ENCODE measurements around the gene LYST.
A peak's percentile ranks its signal among the peaks of the same experiment; 100 is the strongest.
"Not testable (repeated sequence)": the region's sequence is repeated elsewhere in the genome, so short reads cannot be mapped to it uniquely, and the experiment has no call there.

- not testable (repeated sequence) for TF ChIP-seq RFX5 (IDR thresholded peaks at IDR 0.05; ENCODE audit: low read length); POLR2AphosphoS5 (IDR thresholded peaks at IDR 0.05; ENCODE audit: low read depth, low read length); FOXM1 (IDR thresholded peaks at IDR 0.05; ENCODE audit: low read depth); RCOR1 (IDR thresholded peaks at IDR 0.05; ENCODE audit: low read length); REST (IDR thresholded peaks at IDR 0.05; ENCODE audit: low read depth, low read length); NFIC (IDR thresholded peaks at IDR 0.05; ENCODE audit: borderline replicate concordance); NRF1 (IDR thresholded peaks at IDR 0.05; ENCODE audit: low read depth, low read length); SMC3 (IDR thresholded peaks at IDR 0.05; ENCODE audit: low read depth, low read length); MEF2A (IDR thresholded peaks at IDR 0.05; ENCODE audit: borderline replicate concordance, low read depth); FOXJ3 (CRISPR knock-in tag; IDR thresholded peaks at IDR 0.05); MAX (IDR thresholded peaks at IDR 0.05; ENCODE audit: low read depth); IRF3 (IDR thresholded peaks at IDR 0.05; ENCODE audit: low read depth, low read length)
- peak; percentile 31; the same call in 1 of the 2 replicates for TF ChIP-seq CTCF (IDR thresholded peaks at IDR 0.05)
Measured at GRCh38 chr1:235845656-235846107, 21.0 kb downstream of the LYST start.
